GM19397 (cell line): Measurements from ENCODE around the gene OR2AP1.
A peak's percentile ranks its signal among the peaks of the same experiment; 100 is the strongest.
"Not testable (repeated sequence)": the region's sequence is repeated elsewhere in the genome, so short reads cannot be mapped to it uniquely, and the experiment has no call there.

Experiments used
- ATAC-seq: cut with Tn5 transposase; IDR thresholded peaks from one replicate; pipeline ENCODE4 v1.9.1; 2021; ENCODE audit warnings: mild to moderate bottlenecking, moderate library complexity; ENCODE audit not compliant: unreplicated experiment

The OR2AP1 gene

DNA sequence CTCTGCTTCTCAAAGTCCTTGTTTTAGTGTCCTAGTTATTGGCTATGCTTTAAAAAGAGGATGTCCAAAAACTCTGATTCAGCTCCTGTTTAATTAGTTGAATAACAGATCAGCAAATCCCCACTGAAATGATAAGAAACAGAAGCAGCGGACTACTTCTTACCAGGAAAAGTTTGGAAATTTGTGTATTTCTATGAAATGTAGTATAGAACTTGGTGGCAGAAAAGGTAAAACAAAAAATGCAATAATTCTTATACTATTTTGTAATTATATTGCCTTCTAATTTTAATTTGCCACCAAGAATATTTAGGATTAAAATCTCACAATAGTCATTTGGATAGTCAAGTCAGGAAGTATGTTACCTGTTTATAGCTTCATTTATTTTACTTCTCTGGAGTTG, at the start of gene OR2AP1:
OR2AP1 (plus strand) TSS at position 301 of the 400 bp plus-strand sequence. CDS start 1,947 bp downstream, outside the sequence.
- ATAC-seq = no peak

DNA sequence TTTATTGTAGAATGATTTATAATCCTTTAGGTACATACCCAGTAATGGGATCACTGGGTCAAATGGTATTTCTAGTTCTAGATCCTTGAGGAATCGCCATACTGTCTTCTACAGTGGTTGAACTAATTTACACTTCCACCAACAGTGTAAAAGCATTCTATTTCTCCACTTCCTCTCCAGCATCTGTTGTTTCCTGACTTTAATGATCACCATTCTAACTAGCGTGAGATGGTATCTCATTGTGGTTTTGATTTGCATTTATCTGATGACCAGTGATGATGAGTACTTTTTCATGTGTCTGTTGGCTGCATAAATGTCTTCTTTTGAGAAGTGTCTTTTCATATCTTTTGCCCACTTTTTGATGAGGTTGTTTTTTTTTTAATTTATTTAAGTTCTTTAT, 24.0 kb upstream of the OR2AP1 start:
- ATAC-seq = not testable (repeated sequence)

DNA sequence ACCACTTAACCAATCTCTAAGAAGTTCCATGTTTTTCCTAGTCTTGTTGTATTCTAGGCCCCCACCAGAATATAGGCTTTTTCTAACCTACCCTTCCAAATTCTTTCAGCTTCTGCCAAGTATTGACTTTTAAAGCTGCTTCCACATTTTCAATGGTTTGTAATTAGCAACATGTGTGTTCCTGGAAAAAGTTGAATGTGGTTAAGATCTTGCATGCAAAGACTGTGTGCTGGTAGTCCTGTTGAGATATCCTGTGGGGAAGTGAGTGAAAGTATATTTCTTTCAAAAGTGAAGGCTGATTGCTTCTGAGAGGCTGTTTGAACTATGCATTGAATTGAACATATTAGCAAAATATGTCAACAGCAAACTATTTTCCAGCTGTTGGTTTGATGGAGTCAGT, 23.5 kb upstream of the OR2AP1 start:
- ATAC-seq = no peak

DNA sequence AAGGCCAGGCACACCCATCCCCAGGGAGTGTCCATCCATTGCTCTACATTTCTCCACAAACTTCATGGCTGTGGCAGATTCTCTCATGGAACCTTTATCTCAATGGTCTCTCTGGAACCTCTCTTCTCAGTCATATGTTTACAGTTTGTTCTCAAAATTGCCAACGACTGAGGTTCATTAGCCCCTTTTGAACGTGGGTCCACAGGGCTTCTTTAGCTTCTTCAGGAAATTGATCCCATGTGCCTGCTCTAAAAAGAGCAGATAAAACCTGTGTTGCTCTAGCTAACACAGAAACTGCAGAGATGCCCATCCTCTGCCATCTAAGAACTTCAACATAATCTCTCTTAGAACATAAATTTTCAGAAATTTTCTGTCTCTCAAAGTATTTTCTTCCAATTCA, 23.0 kb upstream of the OR2AP1 start, which contains the start of gene OR6C4:
OR6C4 (plus strand) TSS at position 301 of the 400 bp plus-strand sequence. CDS start 1,625 bp downstream, outside the sequence.
- ATAC-seq = no peak

DNA sequence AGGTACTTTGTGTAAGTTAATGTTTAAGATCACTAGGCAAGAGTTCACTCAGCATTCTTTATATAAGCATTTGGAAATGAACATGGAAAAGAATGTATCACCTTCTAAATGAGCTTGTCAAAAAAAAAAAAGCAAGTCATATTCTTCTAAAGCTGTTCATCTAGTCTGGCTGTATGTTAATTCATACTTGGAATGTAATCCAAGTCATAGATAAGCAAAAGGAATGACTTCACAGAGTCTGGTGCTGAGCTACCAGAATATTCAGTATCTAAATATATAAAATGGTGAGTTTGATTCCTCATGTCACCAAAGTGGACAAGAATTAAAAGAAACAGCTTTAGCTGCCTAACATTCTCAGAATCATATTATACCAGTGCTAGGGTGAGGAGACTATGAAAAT, 18.0 kb upstream of the OR2AP1 start:
- no peak for ATAC-seq

DNA sequence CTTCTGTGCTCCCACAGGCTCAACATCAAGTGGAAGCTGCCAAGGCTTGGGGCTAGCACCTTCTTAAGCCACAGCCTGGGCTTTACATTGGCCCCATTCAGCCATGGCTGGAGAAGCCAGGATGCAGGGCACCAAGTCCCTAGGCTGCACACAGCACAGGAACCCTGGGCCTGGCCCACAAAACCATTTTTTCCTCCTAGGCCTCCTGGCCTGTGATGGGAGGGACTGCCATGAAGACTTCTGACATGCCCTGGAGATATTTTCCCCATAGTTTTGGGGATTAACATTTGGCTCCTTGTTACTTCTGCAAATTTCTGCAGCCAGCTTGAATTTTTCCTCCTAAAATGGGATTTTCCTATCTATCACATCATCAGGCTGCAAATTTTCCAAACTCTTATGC, 2.2 kb upstream of the OR2AP1 start:
- not testable (repeated sequence) for ATAC-seq

DNA sequence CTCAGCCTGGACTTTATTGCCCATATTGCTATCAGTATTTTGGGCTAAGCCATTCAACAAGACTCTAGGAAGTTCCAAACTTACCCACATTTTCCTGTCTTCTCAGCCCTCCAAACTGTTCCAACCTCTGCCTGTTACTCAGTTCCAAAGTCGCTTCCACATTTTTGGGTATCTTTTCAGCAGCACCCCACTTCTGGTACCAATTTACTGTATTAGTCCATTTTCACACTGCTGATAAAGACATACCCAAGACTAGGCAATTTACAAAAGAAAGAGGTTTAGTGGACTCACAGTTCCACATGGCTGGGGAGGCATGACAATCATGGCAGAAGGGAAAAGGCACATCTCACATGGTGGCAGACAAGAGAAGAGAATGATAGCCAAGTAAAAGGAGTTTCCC, 1.6 kb upstream of the OR2AP1 start:
- ATAC-seq = not testable (repeated sequence)

DNA sequence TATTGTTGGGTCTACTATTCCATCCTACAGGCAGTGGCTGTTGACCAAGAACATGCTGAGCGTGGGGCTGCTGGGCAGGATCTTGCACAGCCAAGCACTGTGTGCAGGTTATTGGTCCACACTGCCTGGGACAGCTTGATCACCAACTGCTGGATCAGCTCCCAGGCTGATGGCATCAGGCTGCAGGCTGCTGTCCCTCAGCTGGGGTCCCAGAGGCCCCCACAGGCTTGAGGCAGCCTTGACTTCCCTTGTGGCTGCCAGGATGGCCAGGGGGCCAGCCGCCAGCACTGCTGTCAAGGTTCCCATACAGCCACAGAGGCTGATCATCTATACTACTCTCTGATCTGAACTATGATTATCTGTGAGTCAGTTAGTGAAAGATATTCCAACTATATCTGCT, 9.8 kb downstream of the OR2AP1 start:
- no peak for ATAC-seq

DNA sequence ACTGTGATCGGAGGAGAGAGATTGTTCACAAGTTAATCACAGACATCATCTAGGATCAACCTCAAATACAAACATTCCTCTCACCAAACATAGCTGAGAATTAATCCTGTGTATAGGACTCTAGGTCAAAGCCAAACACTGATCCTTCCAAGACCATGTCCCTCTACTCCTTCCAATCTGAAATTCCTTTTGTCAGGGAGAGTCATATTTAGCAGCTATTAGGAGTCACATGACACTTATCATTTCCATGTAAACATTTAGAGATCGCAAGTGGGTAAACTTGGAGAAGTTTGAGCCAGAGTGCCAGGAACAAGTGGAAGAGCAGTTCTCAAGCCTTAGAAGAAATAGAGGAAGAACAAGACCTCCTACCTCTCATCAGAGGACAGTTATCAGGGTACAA, 13.5 kb downstream of the OR2AP1 start:
- ATAC-seq = no peak

DNA sequence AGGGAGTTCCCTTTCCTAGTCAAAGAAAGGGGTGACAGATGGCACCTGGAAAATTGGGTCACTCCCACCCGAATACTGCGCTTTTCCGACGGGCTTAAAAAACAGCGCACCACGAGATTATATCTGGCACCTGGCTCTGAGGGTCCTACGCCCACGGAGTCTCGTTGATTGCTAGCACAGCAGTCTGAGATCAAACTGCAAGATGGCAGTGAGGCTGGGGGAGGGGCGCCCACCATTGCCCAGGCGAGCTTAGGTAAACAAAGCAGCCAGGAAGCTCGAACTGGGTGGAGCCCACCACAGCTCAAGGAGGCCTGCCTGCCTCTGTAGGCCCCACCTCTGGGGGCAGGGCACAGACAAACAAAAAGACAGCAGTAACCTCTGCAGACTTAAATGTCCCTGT, 17.9 kb downstream of the OR2AP1 start:
- ATAC-seq = not testable (repeated sequence)

DNA sequence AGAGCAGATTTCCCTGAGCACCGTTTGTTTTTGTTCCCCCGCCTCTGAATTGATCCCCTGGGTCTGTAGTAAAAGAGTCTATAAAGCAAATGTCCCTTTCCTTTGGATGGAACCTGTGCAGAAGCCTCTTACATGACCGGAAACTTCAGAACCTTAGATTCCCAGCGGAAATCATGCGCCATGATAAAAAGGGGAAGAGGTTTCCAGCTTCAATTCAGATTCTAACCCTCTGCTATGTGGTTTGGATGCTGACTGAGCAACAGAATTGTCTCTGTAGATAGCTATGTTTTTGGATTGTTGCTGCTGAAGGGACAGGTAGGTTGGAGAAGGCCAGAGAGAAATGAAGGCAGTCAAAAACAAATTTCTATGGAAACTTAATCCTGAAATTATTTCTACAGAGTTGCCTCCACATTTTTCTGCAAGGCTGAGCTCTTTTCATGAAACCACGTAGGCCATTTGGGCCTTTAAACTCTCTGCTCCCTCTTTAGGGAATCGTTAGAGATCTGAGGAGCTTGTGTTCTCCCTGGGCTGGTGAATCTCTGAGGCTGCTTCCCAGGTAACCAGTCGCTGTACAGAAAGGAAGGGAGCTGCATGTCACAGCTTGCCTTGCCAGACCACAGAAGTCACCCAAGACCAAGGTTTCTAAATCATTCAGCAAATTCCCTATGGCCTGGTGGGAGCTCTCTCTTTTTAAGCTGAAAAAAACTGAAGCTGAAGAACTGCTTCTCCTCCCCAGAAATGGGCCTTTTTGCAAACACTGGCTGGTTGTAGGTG, 35.7 kb downstream of the OR2AP1 start:
- no peak for ATAC-seq

DNA sequence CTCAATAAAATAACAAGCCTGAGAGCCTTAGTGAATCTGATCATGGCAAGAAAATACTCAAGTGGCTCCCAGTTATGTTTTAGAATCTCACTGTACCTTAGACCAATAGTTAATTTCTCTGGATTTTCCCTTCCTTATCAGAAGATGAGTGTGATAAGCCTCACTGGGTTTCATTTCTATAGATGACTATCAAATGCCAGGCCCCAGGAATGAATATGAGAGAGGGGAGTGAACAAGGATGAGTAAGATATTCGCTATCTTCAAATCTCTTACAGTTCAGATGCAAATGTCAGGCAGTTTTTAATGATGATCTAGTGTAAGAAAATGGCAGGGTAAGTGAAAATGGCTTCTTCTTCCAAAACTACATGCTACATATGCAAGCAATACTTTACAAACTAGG, 38.3 kb downstream of the OR2AP1 start:
- no peak for ATAC-seq

DNA sequence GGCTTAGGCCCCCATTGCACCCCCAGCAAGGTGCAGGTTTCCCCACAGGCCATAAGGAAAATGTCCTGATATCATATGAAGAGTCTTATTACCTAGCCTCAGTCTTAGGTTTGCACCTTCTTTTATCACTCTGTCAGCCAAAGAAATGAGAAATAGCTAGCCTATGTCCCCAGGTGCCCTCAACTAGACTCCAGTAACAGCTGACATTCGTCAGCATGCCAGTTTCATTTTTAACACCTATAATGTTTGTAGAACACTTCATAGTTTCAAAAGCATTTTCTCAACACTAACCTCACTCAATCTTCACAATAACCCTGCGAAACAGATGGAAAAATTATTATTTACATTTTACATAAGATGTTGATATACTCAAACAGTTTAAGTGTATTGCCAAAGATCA, 40.4 kb downstream of the OR2AP1 start:
- ATAC-seq = no peak

DNA sequence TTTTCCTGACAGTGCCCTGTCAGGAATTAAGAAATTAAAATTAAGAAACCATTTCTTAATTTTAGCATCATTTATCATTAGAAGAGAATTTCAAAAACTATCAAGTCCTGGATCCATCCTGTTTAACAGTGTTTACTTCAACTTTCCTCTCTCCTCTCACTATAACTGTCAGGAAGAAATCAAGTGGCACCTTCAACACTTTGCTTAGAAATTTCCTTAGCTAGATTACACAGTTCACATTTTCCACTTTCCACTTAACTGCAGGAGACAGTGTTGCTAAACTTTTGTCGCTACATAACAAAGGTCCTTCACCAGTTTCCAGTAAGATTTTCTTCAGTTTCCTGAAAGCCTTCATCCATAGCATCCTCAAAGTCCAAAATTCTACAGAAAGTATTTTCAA, 42.5 kb downstream of the OR2AP1 start:
- no peak for ATAC-seq

DNA sequence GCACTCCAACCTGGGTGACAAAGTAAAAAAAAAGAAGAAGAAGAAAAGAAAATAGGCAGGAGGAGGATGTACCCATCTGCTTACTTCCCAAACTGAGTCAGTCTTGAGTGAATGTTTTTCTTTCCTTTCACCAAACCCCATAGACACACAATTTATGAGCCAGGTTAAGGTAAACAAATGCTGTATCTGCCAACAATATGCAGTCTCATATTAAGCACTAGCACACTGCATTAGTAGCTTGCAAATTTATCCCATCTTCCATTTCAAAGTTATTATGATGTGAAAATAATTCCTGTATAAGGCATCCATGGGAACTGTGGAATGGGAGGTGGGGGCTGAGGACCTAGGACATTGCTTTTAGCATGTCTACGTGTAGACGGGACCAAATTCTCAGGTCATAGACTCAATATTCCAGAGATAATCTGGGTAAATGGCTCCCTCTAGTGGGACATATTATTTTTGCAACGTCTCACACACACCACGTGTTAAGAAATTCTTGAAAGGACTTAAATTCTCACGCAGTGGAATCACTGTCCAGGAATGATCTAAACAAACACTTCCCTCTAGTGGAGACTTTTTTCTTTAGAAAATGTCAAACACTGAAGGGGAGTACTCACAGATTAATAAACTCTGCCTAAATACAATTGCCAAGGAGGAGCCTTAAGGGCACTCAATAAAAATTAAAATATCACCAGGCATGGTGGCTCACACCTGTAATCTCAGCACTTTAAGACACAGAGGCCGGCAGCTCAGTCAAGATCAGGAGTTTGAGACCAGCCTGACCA, 47.3 kb downstream of the OR2AP1 start:
- peak; percentile 74 for ATAC-seq

DNA sequence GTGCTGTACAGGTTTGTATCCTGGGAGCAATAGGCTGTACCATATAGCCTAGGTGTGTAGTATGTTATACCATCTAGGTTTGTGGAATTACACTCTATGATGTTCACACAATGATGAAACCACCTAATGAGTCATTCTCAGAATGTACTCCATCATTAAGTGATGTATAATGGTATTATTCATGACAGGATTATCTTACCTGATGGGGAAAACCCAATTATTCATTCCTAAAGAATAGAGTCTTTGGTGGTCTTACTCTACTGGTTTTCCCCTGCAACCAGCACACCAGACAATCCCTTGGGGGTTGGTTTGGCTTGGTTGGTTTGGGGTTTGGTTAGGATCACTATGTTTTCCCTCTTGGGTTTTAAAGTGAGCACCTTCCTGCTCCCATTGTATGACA, 51.8 kb downstream of the OR2AP1 start:
- peak; percentile 53 for ATAC-seq
